Left lobe of liver (tissue), 2 donors: ENCODE data around the gene MAP3K7. TPM values are rescaled to one million over a fixed set of nuclear protein-coding genes. Genes with fewer than 3 reads are reported as not detected.

ENCODE experiments used
- ATAC-seq: fragments of 200-7000 bp; cut with Tn5 transposase; one replicate; pipeline ENCODE4 v1.9.1; 2020; ENCODE audit warnings: mild to moderate bottlenecking, moderate library complexity
- DNase-seq: peaks from one replicate; pipeline ENCODE4 v3.0.0-alpha.2; 2020; ENCODE audit warnings: low spot score
- total RNA-seq: library from RNA; stranded (reverse); gene quantifications from one replicate; pipeline ENCODE4 v1.2.1, GENCODE V29; 2021
- donor health status: DM: no; HTN: no; CAD: no; lungs with moderate emphysema.
- donor health status: DM: no; HTN: yes; CAD: no.

Gene MAP3K7
- total RNA-seq, result 7.0 TPM

- ATAC-seq (peak; percentile 97), DNase-seq (peak; percentile 95)
These were observed at the start of gene MAP3K7 for GRCh38 chr6:90586836-90587638. MAP3K7 (minus strand) TSS chr6:90587072; CDS start chr6:90586883, 189 bp downstream.

- no peak for ATAC-seq
- DNase-seq, result no peak
These were observed 44.2 kb upstream of the MAP3K7 start for GRCh38 chr6:90631046-90631445.

- DNase-seq, result no peak
- ATAC-seq, result no peak
These were observed 34.7 kb upstream of the MAP3K7 start for GRCh38 chr6:90621581-90621980.

- no peak for DNase-seq
- ATAC-seq, result no peak
These were observed 32.3 kb upstream of the MAP3K7 start for GRCh38 chr6:90619221-90619620.

- no peak for DNase-seq
These were observed 25.4 kb upstream of the MAP3K7 start for GRCh38 chr6:90612313-90612680.

GRCh38 chr6:90611543-90612312 is 24.9 kb upstream of the MAP3K7 start:
- ATAC-seq (no peak), DNase-seq (no peak)

More at GRCh38 chr6:90612313-90612680, 25.4 kb upstream of the MAP3K7 start:
- no peak for ATAC-seq

- ATAC-seq (peak; percentile 58), DNase-seq (no peak)
These were observed 24.1 kb upstream of the MAP3K7 start for GRCh38 chr6:90610751-90611542.

GRCh38 chr6:90610301-90610750 is 23.5 kb upstream of the MAP3K7 start:
- DNase-seq, result no peak
- ATAC-seq, result no peak

GRCh38 chr6:90605749-90606340 is 19.0 kb upstream of the MAP3K7 start:
- no peak for ATAC-seq
- DNase-seq, result no peak

- no peak for ATAC-seq
- no peak for DNase-seq
These were observed 17.7 kb upstream of the MAP3K7 start for GRCh38 chr6:90604546-90604945.

GRCh38 chr6:90599151-90599550 is 12.3 kb upstream of the MAP3K7 start:
- ATAC-seq (no peak), DNase-seq (no peak)

GRCh38 chr6:90598192-90598951 is 11.5 kb upstream of the MAP3K7 start:
- no peak for ATAC-seq

GRCh38 chr6:90596967-90597539 is 10.2 kb upstream of the MAP3K7 start:
- DNase-seq (no peak), ATAC-seq (no peak)

More at GRCh38 chr6:90598192-90598951, 11.5 kb upstream of the MAP3K7 start:
- DNase-seq, result no peak

- DNase-seq (no peak), ATAC-seq (no peak)
These were observed 9.0 kb upstream of the MAP3K7 start for GRCh38 chr6:90595854-90596253.

GRCh38 chr6:90586546-90586835 is 381 bp downstream of the MAP3K7 start:
- DNase-seq, result no peak
- peak; percentile 53 for ATAC-seq

GRCh38 chr6:90584636-90585255 is 2.1 kb downstream of the MAP3K7 start:
- no peak for DNase-seq
- no peak for ATAC-seq

- no peak for DNase-seq
- ATAC-seq, result no peak
These were observed 2.9 kb downstream of the MAP3K7 start for GRCh38 chr6:90583836-90584481.

GRCh38 chr6:90583179-90583835 is 3.6 kb downstream of the MAP3K7 start:
- DNase-seq (no peak), ATAC-seq (no peak)
